Measurements from ENCODE around the gene TMTC1.

The TMTC1 gene

GRCh38 chr12:29713729-29714128, 70.0 kb downstream of the TMTC1 start:
- no peak for DNase-seq (ENCODE audit: low read depth in 2 of 2, low spot score in 1 of 2)

GRCh38 chr12:29711381-29711780, 72.4 kb downstream of the TMTC1 start:
- no peak for DNase-seq (ENCODE audit: low read depth in 2 of 2, low spot score in 1 of 2)

- DNase-seq (ENCODE audit: low read depth in 2 of 2, low spot score in 1 of 2): no peak
Observed at GRCh38 chr12:29710104-29710503, 73.6 kb downstream of the TMTC1 start.

- no peak for DNase-seq (ENCODE audit: low read depth in 2 of 2, low spot score in 1 of 2)
Observed at GRCh38 chr12:29709496-29710040, 74.2 kb downstream of the TMTC1 start.

GRCh38 chr12:29709054-29709453, 74.7 kb downstream of the TMTC1 start:
- DNase-seq (ENCODE audit: low read depth in 2 of 2, low spot score in 1 of 2): no peak

GRCh38 chr12:29707846-29708245, 75.9 kb downstream of the TMTC1 start:
- DNase-seq (ENCODE audit: low read depth in 2 of 2, low spot score in 1 of 2): no peak

GRCh38 chr12:29706311-29706710, 77.4 kb downstream of the TMTC1 start:
- DNase-seq (ENCODE audit: low read depth in 2 of 2, low spot score in 1 of 2): no peak

GRCh38 chr12:29703528-29703927, 80.2 kb downstream of the TMTC1 start:
- no peak for DNase-seq (ENCODE audit: low read depth in 2 of 2, low spot score in 1 of 2)

- DNase-seq (ENCODE audit: low read depth in 2 of 2, low spot score in 1 of 2): no peak
Observed at GRCh38 chr12:29702972-29703371, 80.8 kb downstream of the TMTC1 start.

GRCh38 chr12:29702222-29702621, 81.5 kb downstream of the TMTC1 start:
- DNase-seq (ENCODE audit: low read depth in 2 of 2, low spot score in 1 of 2): no peak

GRCh38 chr12:29700761-29701481, 82.8 kb downstream of the TMTC1 start:
- no peak for DNase-seq (ENCODE audit: low read depth in 2 of 2, low spot score in 1 of 2)

- DNase-seq (ENCODE audit: low read depth in 2 of 2, low spot score in 1 of 2): no peak
Observed at GRCh38 chr12:29698756-29699155, 85.0 kb downstream of the TMTC1 start.

- DNase-seq (ENCODE audit: low read depth in 2 of 2, low spot score in 1 of 2): no peak
Observed at GRCh38 chr12:29695800-29696199, 87.9 kb downstream of the TMTC1 start.

- no peak for DNase-seq (ENCODE audit: low read depth in 2 of 2, low spot score in 1 of 2)
Observed at GRCh38 chr12:29695026-29695425, 88.7 kb downstream of the TMTC1 start.

GRCh38 chr12:29694002-29694401, 89.7 kb downstream of the TMTC1 start:
- DNase-seq (ENCODE audit: low read depth in 2 of 2, low spot score in 1 of 2): no peak

- no peak for DNase-seq (ENCODE audit: low read depth in 2 of 2, low spot score in 1 of 2)
Observed at GRCh38 chr12:29692237-29692636, 91.5 kb downstream of the TMTC1 start.

- DNase-seq (ENCODE audit: low read depth in 2 of 2, low spot score in 1 of 2): no peak
Observed at GRCh38 chr12:29691161-29691854, 92.4 kb downstream of the TMTC1 start.

- DNase-seq (ENCODE audit: low read depth in 2 of 2, low spot score in 1 of 2): no peak
Observed at GRCh38 chr12:29690728-29691127, 93.0 kb downstream of the TMTC1 start.

GRCh38 chr12:29688914-29689313, 94.8 kb downstream of the TMTC1 start:
- no peak for DNase-seq (ENCODE audit: low read depth in 2 of 2, low spot score in 1 of 2)

GRCh38 chr12:29682088-29682487, 101.7 kb downstream of the TMTC1 start:
- DNase-seq (ENCODE audit: low read depth in 2 of 2, low spot score in 1 of 2): no peak

- no peak for DNase-seq (ENCODE audit: low read depth in 2 of 2, low spot score in 1 of 2)
Observed at GRCh38 chr12:29681370-29681769, 102.4 kb downstream of the TMTC1 start.

- DNase-seq (ENCODE audit: low read depth in 2 of 2, low spot score in 1 of 2): no peak
Observed at GRCh38 chr12:29676676-29677075, 107.1 kb downstream of the TMTC1 start.

GRCh38 chr12:29674463-29674862, 109.3 kb downstream of the TMTC1 start:
- DNase-seq (ENCODE audit: low read depth in 2 of 2, low spot score in 1 of 2): no peak
